ENCODE measurements around the gene TAGLN2.

Gene TAGLN2

GRCh38 chr1:159898527-159898926 lies 26.8 kb downstream of the TAGLN2 start:
- Histone ChIP-seq H2AFZ (no peak overlapping the region), H3K36me3 (ENCODE audit: control insufficient read depth, insufficient read depth, low read length) (no peaks in the 10 kb centered on the region), H3K4me3 (ENCODE audit: low read depth, low read length) (no peak overlapping the region), H3K79me2 (no peaks in the 10 kb centered on the region), H3K9ac (no peak overlapping the region), H3K4me1 (no peaks in the 10 kb centered on the region), H3K27ac (no peak overlapping the region), H3K9me3 (ENCODE audit: control insufficient read depth, low read length) (no peaks in the 10 kb centered on the region), H3K27me3 (ENCODE audit: control insufficient read depth, insufficient read depth, low read length) (no peaks in the 10 kb centered on the region), H3K4me2 (ENCODE audit: low read length) (no peak overlapping the region)
- TF ChIP-seq CTCF (IDR thresholded peaks at IDR 0.05), result no peak

- H3K4me3 ChIP-seq (ENCODE audit: low read depth, low read length), result no peak overlapping the region
- H3K27ac ChIP-seq, result no peak overlapping the region
- H3K79me2 ChIP-seq, result no peaks in the 10 kb centered on the region
- H3K9ac ChIP-seq, result no peak overlapping the region
- H3K4me2 ChIP-seq (ENCODE audit: low read length), result no peak overlapping the region
- H2AFZ ChIP-seq, result no peak overlapping the region
- no peaks in the 10 kb centered on the region for H3K36me3 ChIP-seq (ENCODE audit: control insufficient read depth, insufficient read depth, low read length)
- no peaks in the 10 kb centered on the region for H3K4me1 ChIP-seq
- H3K9me3 ChIP-seq (ENCODE audit: control insufficient read depth, low read length), result no peaks in the 10 kb centered on the region
- H3K27me3 ChIP-seq (ENCODE audit: control insufficient read depth, insufficient read depth, low read length), result no peaks in the 10 kb centered on the region
- no peak for TF ChIP-seq CTCF (IDR thresholded peaks at IDR 0.05)
These were observed 27.3 kb downstream of the TAGLN2 start for GRCh38 chr1:159897962-159898361.

- Histone ChIP-seq H3K9me3 (ENCODE audit: control insufficient read depth, low read length) (no peaks in the 10 kb centered on the region), H3K27ac (no peak overlapping the region), H3K4me3 (ENCODE audit: low read depth, low read length) (no peak overlapping the region), H3K4me2 (ENCODE audit: low read length) (no peak overlapping the region), H3K79me2 (no peaks in the 10 kb centered on the region), H3K27me3 (ENCODE audit: control insufficient read depth, insufficient read depth, low read length) (no peaks in the 10 kb centered on the region), H3K4me1 (no peaks in the 10 kb centered on the region), H3K9ac (no peak overlapping the region), H2AFZ (no peak overlapping the region), H3K36me3 (ENCODE audit: control insufficient read depth, insufficient read depth, low read length) (no peaks in the 10 kb centered on the region)
- TF ChIP-seq CTCF (IDR thresholded peaks at IDR 0.05), result no peak
These were observed 28.8 kb downstream of the TAGLN2 start for GRCh38 chr1:159896546-159896930.

- no peak for TF ChIP-seq CTCF (IDR thresholded peaks at IDR 0.05)
These were observed 29.3 kb downstream of the TAGLN2 start for GRCh38 chr1:159895836-159896545.

GRCh38 chr1:159895286-159895685 lies 30.0 kb downstream of the TAGLN2 start:
- Histone ChIP-seq H3K36me3 (ENCODE audit: control insufficient read depth, insufficient read depth, low read length) (no peaks in the 10 kb centered on the region), H3K9me3 (ENCODE audit: control insufficient read depth, low read length) (no peaks in the 10 kb centered on the region), H3K4me1 (no peaks in the 10 kb centered on the region), H3K79me2 (no peaks in the 10 kb centered on the region), H3K9ac (no peak overlapping the region), H3K27ac (no peak overlapping the region), H3K27me3 (ENCODE audit: control insufficient read depth, insufficient read depth, low read length) (no peaks in the 10 kb centered on the region), H3K4me2 (ENCODE audit: low read length) (no peak overlapping the region), H3K4me3 (ENCODE audit: low read depth, low read length) (no peak overlapping the region), H2AFZ (no peak overlapping the region)
- no peak for TF ChIP-seq CTCF (IDR thresholded peaks at IDR 0.05)

More at GRCh38 chr1:159895836-159896545, 29.3 kb downstream of the TAGLN2 start:
- Histone ChIP-seq H3K27ac (no peak overlapping the region), H2AFZ (no peak overlapping the region), H3K4me2 (ENCODE audit: low read length) (no peak overlapping the region), H3K4me1 (no peaks in the 10 kb centered on the region), H3K36me3 (ENCODE audit: control insufficient read depth, insufficient read depth, low read length) (no peaks in the 10 kb centered on the region), H3K27me3 (ENCODE audit: control insufficient read depth, insufficient read depth, low read length) (no peaks in the 10 kb centered on the region), H3K79me2 (no peaks in the 10 kb centered on the region), H3K9ac (no peak overlapping the region), H3K4me3 (ENCODE audit: low read depth, low read length) (no peak overlapping the region), H3K9me3 (ENCODE audit: control insufficient read depth, low read length) (no peaks in the 10 kb centered on the region)

All from parathyroid adenoma (tissue), 2 donors.